ENCODE measurements around the gene CYP26A1.

The CYP26A1 gene

GRCh38 chr10:93081318-93081717 is 7.6 kb downstream of the CYP26A1 start:
- no peak overlapping the region for H3K4me3 ChIP-seq (ENCODE audit: low read length)
- TF ChIP-seq CTCF (IDR thresholded peaks at IDR 0.05; ENCODE audit: insufficient read depth, low read depth, low read length, missing control alignments) = no peak
- DNase-seq (ENCODE audit: low read depth) = no peak

- DNase-seq (ENCODE audit: low read depth) = no peak
- no peak overlapping the region for H3K4me3 ChIP-seq (ENCODE audit: low read length)
These were observed 8.1 kb downstream of the CYP26A1 start for GRCh38 chr10:93081834-93082233.

GRCh38 chr10:93083743-93084539 is 10.2 kb downstream of the CYP26A1 start:
- no peak for TF ChIP-seq CTCF (IDR thresholded peaks at IDR 0.05; ENCODE audit: insufficient read depth, low read depth, low read length, missing control alignments)
- DNase-seq (ENCODE audit: low read depth) = no peak
- H3K4me3 ChIP-seq (ENCODE audit: low read length) = no peak overlapping the region

More at GRCh38 chr10:93081834-93082233, 8.1 kb downstream of the CYP26A1 start:
- no peak for TF ChIP-seq CTCF (IDR thresholded peaks at IDR 0.05; ENCODE audit: insufficient read depth, low read depth, low read length, missing control alignments)

GRCh38 chr10:93085272-93085859 is 11.7 kb downstream of the CYP26A1 start:
- TF ChIP-seq CTCF (IDR thresholded peaks at IDR 0.05; ENCODE audit: insufficient read depth, low read depth, low read length, missing control alignments) = no peak
- DNase-seq (ENCODE audit: low read depth) = no peak
- H3K4me3 ChIP-seq (ENCODE audit: low read length) = no peak overlapping the region

GRCh38 chr10:93086289-93086688 is 12.6 kb downstream of the CYP26A1 start:
- no peak for DNase-seq (ENCODE audit: low read depth)
- H3K4me3 ChIP-seq (ENCODE audit: low read length) = no peak overlapping the region
- no peak for TF ChIP-seq CTCF (IDR thresholded peaks at IDR 0.05; ENCODE audit: insufficient read depth, low read depth, low read length, missing control alignments)

GRCh38 chr10:93087846-93088245 is 14.2 kb downstream of the CYP26A1 start:
- DNase-seq (ENCODE audit: low read depth) = no peak
- no peak overlapping the region for H3K4me3 ChIP-seq (ENCODE audit: low read length)
- no peak for TF ChIP-seq CTCF (IDR thresholded peaks at IDR 0.05; ENCODE audit: insufficient read depth, low read depth, low read length, missing control alignments)
